HepG2 (cell line): Measurements from ENCODE around the gene PSMD1. TPM values are rescaled to one million over a fixed set of nuclear protein-coding genes. Genes with fewer than 3 reads are reported as not detected.

Experiments used
- ATF1 ChIP-seq: IDR thresholded peaks from 2 replicates; pipeline ENCODE4 v1.6.1; 2016; ENCODE audit warnings: mild to moderate bottlenecking, control low read depth
- CSRNP2 ChIP-seq: sonication (generic); formaldehyde crosslinking; conservative IDR thresholded peaks from 2 replicates; pipeline ENCODE4 v1.8.0; 2022; ENCODE audit warnings: low read depth, missing genetic modification reagents
- EHMT2 ChIP-seq: fragments of 200-600 bp; sonication (generic); IDR thresholded peaks from 2 replicates; pipeline ENCODE4 v1.7.0; 2017; ENCODE audit warnings: antibody characterized with exemption, low read depth, low read length, borderline replicate concordance
- FOXA1 ChIP-seq, 2 experiments: fragments of 450-650 bp in 1 of 2; sonication (generic) in 1 of 2; formaldehyde crosslinking in 1 of 2; IDR thresholded peaks; 2 replicates each; pipeline versions ENCODE4 v1.4.0 to v1.6.1; 2016 to 2020; ENCODE audit warnings: missing genetic modification reagents in 1 of 2
- FOXA3 ChIP-seq: IDR thresholded peaks from 2 replicates; pipeline ENCODE4 v1.6.1; 2016; ENCODE audit warnings: missing genetic modification reagents, missing compliant biosample characterization
- MXD1 ChIP-seq: sonication (generic); formaldehyde crosslinking; IDR thresholded peaks from 2 replicates; pipeline ENCODE4 v1.4.0; 2020; ENCODE audit warnings: mild to moderate bottlenecking, missing genetic modification reagents
- RELA ChIP-seq: sonication (generic); formaldehyde crosslinking; IDR thresholded peaks from 2 replicates; pipeline ENCODE4 v1.4.0; 2020; ENCODE audit warnings: missing genetic modification reagents
- RNF2 ChIP-seq: fragments of 450-650 bp; conservative IDR thresholded peaks from 2 replicates; pipeline ENCODE4 v1.6.1; 2016; ENCODE audit warnings: low read depth
- SNAPC5 ChIP-seq: sonication (generic); formaldehyde crosslinking; IDR thresholded peaks from 2 replicates; pipeline ENCODE4 v1.8.1; 2023; ENCODE audit warnings: mild to moderate bottlenecking, missing genetic modification reagents, borderline replicate concordance
- SP1 ChIP-seq, 2 experiments: fragments of 450-650 bp in 1 of 2; sonication (generic) in 1 of 2; formaldehyde crosslinking in 1 of 2; IDR thresholded peaks; 2 replicates each; pipeline versions ENCODE4 v1.4.0 to v1.6.1; 2016 to 2020; ENCODE audit warnings: missing genetic modification reagents in 1 of 2
- SP2 ChIP-seq: sonication (generic); formaldehyde crosslinking; IDR thresholded peaks from 2 replicates; pipeline ENCODE4 v1.5.1; 2020; ENCODE audit warnings: mild to moderate bottlenecking, missing genetic modification reagents
- ZNF33B ChIP-seq: sonication (generic); formaldehyde crosslinking; IDR thresholded peaks from 2 replicates; pipeline ENCODE4 v1.5.1; 2020; ENCODE audit warnings: mild to moderate bottlenecking, missing genetic modification reagents
- ZNF564 ChIP-seq: sonication (generic); formaldehyde crosslinking; IDR thresholded peaks from 2 replicates; pipeline ENCODE4 v1.8.1; 2023; ENCODE audit warnings: mild to moderate bottlenecking, missing genetic modification reagents
- ZNF572 ChIP-seq: sonication (generic); formaldehyde crosslinking; IDR thresholded peaks from 2 replicates; pipeline ENCODE4 v1.5.1; 2020; ENCODE audit warnings: mild to moderate bottlenecking, missing genetic modification reagents
- ZNF574 ChIP-seq: sonication (generic); formaldehyde crosslinking; IDR thresholded peaks from 2 replicates; pipeline ENCODE4 v1.4.0; 2020; ENCODE audit warnings: missing genetic modification reagents
- ZNF792 ChIP-seq: IDR thresholded peaks from 2 replicates; pipeline ENCODE4 v1.6.1; 2016
- ZSCAN30 ChIP-seq: sonication (generic); formaldehyde crosslinking; IDR thresholded peaks from 2 replicates; pipeline ENCODE4 v1.5.0; 2020; ENCODE audit warnings: mild to moderate bottlenecking, missing genetic modification reagents
- polyA plus RNA-seq, 8 experiments: library from polyadenylated mRNA; depleted of rRNA in 3 of 8; stranded (reverse) in 7 of 8; unstranded in 1 of 8; fragments of >200 nt; fragmentation: Illumina TruSeq in 4 of 8; extraction: Trizol in 4 of 8; gene quantifications; 2 replicates each; pipeline versions ENCODE4 v1.2.1 to v1.2.3, GENCODE V29; 2011 to 2016; ENCODE audit warnings: low read depth in 4 of 8, missing spikeins in 1 of 8, mixed read lengths in 1 of 8; ENCODE audit not compliant: insufficient read depth in 1 of 8
- total RNA-seq, 5 experiments: library from RNA; depleted of rRNA; stranded (reverse); fragments of >200 nt; fragmentation: Illumina TruSeq; extraction: Trizol; gene quantifications; 2 replicates each; pipeline ENCODE4 v1.2.3, GENCODE V29; 2016; ENCODE audit warnings: low read depth in 1 of 5
- TF ChIP-seq, protein P1 (sequence below): IDR thresholded peaks from 2 replicates; pipeline ENCODE4 v1.6.1; 2018; ENCODE audit warnings: missing genetic modification reagents, mild to moderate bottlenecking, missing compliant biosample characterization
- TF ChIP-seq, protein P2 (sequence below): sonication (generic); formaldehyde crosslinking; IDR thresholded peaks from 2 replicates; pipeline ENCODE4; 2020; ENCODE audit warnings: missing genetic modification reagents, mild to moderate bottlenecking, borderline replicate concordance

PSMD1 gene
- total and polyA plus RNA-seq, 2 of the 13 experiments (the other 11 are each of a cell fraction or from before 2014, with no cell fraction given), result 136 to 191 TPM

DNA sequence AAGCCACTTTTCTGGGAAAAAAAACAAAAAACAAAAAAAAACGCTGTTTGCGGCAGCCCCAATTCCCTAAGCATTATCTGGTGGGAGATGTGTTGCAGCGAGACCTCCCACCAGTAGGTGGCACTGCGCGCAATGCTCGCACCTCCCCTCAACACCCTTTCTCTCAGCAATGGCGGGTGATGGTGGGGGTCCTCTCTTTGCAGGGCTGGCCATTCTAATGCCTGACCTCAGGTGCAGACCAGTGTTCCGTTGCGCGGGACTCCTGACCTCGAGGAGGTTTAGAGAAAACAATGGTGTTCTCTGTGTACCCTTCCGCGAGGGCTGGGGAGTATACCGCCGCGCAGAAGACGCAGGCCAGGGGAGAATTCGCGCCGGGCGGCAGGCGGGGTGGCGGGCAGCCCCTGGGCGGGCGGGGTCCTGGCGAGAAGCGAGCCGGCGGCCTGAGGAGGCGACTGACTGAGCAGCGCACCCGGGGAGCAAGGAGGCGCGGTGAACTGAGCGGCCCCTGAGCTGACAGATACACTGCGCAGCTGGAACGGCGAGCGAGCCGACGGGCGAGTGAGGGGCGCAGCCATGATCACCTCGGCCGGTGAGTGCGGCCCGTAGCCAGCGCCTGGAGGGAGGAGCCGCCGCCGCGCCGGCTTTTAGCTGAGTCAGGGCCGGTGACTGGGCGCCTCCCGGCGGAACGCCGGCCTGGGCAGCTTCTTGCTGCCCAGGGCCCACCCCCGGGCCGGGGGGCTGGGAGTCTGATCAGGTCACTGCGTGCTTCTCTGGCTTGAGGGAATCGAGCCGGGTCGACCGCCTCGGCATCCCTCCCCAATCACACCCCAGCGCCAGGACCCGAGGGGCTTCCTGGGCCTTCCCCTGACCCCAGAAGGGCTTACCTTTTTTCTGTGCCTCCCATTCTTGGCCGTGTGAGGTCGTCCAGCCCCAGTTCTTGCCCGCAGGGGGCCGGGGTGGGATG lies at the start of gene PSMD1 (continued):
- TF ChIP-seq, protein P1, sequence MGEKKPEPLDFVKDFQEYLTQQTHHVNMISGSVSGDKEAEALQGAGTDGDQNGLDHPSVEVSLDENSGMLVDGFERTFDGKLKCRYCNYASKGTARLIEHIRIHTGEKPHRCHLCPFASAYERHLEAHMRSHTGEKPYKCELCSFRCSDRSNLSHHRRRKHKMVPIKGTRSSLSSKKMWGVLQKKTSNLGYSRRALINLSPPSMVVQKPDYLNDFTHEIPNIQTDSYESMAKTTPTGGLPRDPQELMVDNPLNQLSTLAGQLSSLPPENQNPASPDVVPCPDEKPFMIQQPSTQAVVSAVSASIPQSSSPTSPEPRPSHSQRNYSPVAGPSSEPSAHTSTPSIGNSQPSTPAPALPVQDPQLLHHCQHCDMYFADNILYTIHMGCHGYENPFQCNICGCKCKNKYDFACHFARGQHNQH (CRISPR knock-in tag), result peak; percentile 86; the same call in 1 of the 2 replicates
- TF ChIP-seq CSRNP2, result no peak
- no peak for TF ChIP-seq EHMT2
- 0 out of 2 replicates have a peak, but pooled peaks have one; percentile 31 for TF ChIP-seq ZNF33B (CRISPR knock-in tag)
- TF ChIP-seq FOXA3 (CRISPR knock-in tag), result peak; percentile 37
- no peak for TF ChIP-seq SP1 (IDR thresholded peaks at IDR 0.05)
- peak; percentile 85 for TF ChIP-seq SP1 (CRISPR knock-in tag; IDR thresholded peaks at IDR 0.05)
- peak; percentile 91; the same call in 1 of the 2 replicates for TF ChIP-seq ZNF572
- peak; percentile 90 for TF ChIP-seq MXD1 (CRISPR knock-in tag)
- TF ChIP-seq SNAPC5 (CRISPR knock-in tag), result no peak
- TF ChIP-seq ZNF574 (CRISPR knock-in tag), result peak; percentile 99
- TF ChIP-seq ZNF564 (CRISPR knock-in tag), result 0 out of 2 replicates have a peak, but pooled peaks have one; percentile 34
- TF ChIP-seq FOXA1 (IDR thresholded peaks at IDR 0.05), result no peak
- TF ChIP-seq FOXA1 (CRISPR knock-in tag; IDR thresholded peaks at IDR 0.05), result peak; percentile 45; the same call in 1 of the 2 replicates
- peak; percentile 9; the same call in 1 of the 2 replicates for TF ChIP-seq SP2 (CRISPR knock-in tag)
- TF ChIP-seq ZNF792 (CRISPR knock-in tag), result peak; percentile 42
- peak; percentile 70; the same call in 1 of the 2 replicates for TF ChIP-seq RNF2
- no peak for TF ChIP-seq ATF1 (CRISPR knock-in tag)
- TF ChIP-seq ZSCAN30, result 0 out of 2 replicates have a peak, but pooled peaks have one; percentile 46
- peak; percentile 37 for TF ChIP-seq RELA (CRISPR knock-in tag)
- TF ChIP-seq, protein P2, sequence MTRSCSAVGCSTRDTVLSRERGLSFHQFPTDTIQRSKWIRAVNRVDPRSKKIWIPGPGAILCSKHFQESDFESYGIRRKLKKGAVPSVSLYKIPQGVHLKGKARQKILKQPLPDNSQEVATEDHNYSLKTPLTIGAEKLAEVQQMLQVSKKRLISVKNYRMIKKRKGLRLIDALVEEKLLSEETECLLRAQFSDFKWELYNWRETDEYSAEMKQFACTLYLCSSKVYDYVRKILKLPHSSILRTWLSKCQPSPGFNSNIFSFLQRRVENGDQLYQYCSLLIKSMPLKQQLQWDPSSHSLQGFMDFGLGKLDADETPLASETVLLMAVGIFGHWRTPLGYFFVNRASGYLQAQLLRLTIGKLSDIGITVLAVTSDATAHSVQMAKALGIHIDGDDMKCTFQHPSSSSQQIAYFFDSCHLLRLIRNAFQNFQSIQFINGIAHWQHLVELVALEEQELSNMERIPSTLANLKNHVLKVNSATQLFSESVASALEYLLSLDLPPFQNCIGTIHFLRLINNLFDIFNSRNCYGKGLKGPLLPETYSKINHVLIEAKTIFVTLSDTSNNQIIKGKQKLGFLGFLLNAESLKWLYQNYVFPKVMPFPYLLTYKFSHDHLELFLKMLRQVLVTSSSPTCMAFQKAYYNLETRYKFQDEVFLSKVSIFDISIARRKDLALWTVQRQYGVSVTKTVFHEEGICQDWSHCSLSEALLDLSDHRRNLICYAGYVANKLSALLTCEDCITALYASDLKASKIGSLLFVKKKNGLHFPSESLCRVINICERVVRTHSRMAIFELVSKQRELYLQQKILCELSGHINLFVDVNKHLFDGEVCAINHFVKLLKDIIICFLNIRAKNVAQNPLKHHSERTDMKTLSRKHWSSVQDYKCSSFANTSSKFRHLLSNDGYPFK (CRISPR knock-in tag), result peak; percentile 93
